Thyroid gland (tissue), 4 donors: Measurements from ENCODE around the gene LPAR1.

Source experiments
- POLR2A ChIP-seq, 2 donors: fragments of 450-650 bp; IDR thresholded peaks; one replicate each; pipeline ENCODE4 v1.6.1; 2017; ENCODE audit warnings: antibody characterized with exemption in 2 of 2, mild to moderate bottlenecking in 2 of 2, moderate library complexity in 1 of 2
- TF ChIP-seq, protein P1 (sequence below), 6 experiments: fragments of 200-600 bp in 3 of 6; fragments of 450-650 bp in 3 of 6; sonication (generic) in 3 of 6; IDR thresholded peaks; one replicate each; pipeline ENCODE4 v1.5.1; 2016 to 2019; ENCODE audit warnings: antibody characterized with exemption in 6 of 6, mild to moderate bottlenecking in 2 of 6, inconsistent platforms in 1 of 6, moderate library complexity in 1 of 6

DNA sequence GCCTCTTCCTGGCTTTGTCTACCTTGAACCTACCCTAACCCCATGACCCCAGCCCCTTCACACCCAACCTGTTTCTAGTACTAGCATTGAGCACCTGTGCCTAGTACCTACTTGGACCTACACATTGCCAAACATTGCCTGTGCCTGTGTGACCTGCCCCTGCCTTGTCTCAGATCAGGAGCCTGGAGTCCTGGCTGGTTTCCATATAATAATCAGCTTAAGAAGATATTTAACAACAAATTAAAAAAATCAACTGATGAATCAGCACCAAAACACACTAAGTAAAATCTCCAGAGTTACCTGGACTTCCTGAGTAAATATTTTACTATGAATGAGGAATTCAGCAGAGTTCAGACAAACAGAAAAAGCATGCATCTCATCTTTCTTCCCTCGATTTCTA, 17.7 kb downstream of the LPAR1 start:
- TF ChIP-seq POLR2A (IDR thresholded peaks at IDR 0.05), result no peak
- TF ChIP-seq, protein P1, sequence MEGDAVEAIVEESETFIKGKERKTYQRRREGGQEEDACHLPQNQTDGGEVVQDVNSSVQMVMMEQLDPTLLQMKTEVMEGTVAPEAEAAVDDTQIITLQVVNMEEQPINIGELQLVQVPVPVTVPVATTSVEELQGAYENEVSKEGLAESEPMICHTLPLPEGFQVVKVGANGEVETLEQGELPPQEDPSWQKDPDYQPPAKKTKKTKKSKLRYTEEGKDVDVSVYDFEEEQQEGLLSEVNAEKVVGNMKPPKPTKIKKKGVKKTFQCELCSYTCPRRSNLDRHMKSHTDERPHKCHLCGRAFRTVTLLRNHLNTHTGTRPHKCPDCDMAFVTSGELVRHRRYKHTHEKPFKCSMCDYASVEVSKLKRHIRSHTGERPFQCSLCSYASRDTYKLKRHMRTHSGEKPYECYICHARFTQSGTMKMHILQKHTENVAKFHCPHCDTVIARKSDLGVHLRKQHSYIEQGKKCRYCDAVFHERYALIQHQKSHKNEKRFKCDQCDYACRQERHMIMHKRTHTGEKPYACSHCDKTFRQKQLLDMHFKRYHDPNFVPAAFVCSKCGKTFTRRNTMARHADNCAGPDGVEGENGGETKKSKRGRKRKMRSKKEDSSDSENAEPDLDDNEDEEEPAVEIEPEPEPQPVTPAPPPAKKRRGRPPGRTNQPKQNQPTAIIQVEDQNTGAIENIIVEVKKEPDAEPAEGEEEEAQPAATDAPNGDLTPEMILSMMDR (IDR thresholded peaks at IDR 0.05), result no peak
